IMR-90 (cell line): ENCODE data around the gene GIMAP8.

Source experiments
- CEBPB ChIP-seq: IDR thresholded peaks from 2 replicates; pipeline ENCODE4 v1.6.1; 2012; ENCODE audit warnings: low read depth, low read length, improper control_type of control experiment
- MAFK ChIP-seq: IDR thresholded peaks from 2 replicates; pipeline ENCODE4 v1.6.1; 2012; ENCODE audit warnings: low read depth, low read length, improper control_type of control experiment
- MXI1 ChIP-seq: IDR thresholded peaks from 2 replicates; pipeline ENCODE4 v1.6.1; 2012; ENCODE audit warnings: low read depth, mild to moderate bottlenecking, low read length, moderate library complexity, borderline replicate concordance
- POLR2A ChIP-seq: IDR thresholded peaks from 2 replicates; pipeline ENCODE4 v1.6.1; 2012; ENCODE audit warnings: mild to moderate bottlenecking, low read depth, low read length
- RCOR1 ChIP-seq: IDR thresholded peaks from 2 replicates; pipeline ENCODE4 v1.6.1; 2012; ENCODE audit warnings: mild to moderate bottlenecking, low read length, improper control_type of control experiment; ENCODE audit not compliant: insufficient replicate concordance
- TF ChIP-seq, protein P1 (sequence below): conservative IDR thresholded peaks from 2 replicates; pipeline ENCODE4 v1.5.1; 2012; ENCODE audit warnings: mild to moderate bottlenecking, low read depth, low read length, improper control_type of control experiment

DNA sequence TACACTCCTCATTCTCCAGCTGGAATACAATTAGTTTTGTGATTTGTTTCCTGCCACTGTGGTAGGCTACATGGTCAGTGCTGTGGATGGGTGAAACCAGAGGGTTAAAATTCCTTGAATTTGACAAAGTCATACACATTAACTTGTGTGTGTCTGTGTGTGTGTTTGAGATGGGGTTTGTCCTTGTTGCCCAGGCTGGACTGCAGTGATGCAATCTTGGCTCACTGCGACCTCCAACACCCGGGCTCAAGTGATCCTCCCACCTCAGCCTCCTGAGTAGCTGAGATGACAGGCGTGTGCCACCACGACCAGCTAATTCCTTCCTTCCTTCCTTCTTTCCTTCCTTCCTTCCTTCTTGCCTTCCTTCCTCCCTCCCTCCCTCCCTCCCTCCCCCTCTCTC is 24.8 kb upstream of the GIMAP8 start:
- TF ChIP-seq, protein P1, sequence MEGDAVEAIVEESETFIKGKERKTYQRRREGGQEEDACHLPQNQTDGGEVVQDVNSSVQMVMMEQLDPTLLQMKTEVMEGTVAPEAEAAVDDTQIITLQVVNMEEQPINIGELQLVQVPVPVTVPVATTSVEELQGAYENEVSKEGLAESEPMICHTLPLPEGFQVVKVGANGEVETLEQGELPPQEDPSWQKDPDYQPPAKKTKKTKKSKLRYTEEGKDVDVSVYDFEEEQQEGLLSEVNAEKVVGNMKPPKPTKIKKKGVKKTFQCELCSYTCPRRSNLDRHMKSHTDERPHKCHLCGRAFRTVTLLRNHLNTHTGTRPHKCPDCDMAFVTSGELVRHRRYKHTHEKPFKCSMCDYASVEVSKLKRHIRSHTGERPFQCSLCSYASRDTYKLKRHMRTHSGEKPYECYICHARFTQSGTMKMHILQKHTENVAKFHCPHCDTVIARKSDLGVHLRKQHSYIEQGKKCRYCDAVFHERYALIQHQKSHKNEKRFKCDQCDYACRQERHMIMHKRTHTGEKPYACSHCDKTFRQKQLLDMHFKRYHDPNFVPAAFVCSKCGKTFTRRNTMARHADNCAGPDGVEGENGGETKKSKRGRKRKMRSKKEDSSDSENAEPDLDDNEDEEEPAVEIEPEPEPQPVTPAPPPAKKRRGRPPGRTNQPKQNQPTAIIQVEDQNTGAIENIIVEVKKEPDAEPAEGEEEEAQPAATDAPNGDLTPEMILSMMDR = no peak
- TF ChIP-seq MXI1 (no peak), RCOR1 (no peak), POLR2A (no peak), CEBPB (no peak), MAFK (no peak)
